Gastroesophageal sphincter (tissue), 3 donors: ENCODE measurements around the gene SMARCE1.

Experiments used
- CTCF ChIP-seq, 4 experiments: fragments of 200-600 bp in 2 of 4; fragments of 450-650 bp in 2 of 4; sonication (generic) in 1 of 4; IDR thresholded peaks; one replicate each; pipeline ENCODE4 v1.5.1; 2017 to 2019; ENCODE audit warnings: antibody characterized with exemption in 4 of 4, mild to moderate bottlenecking in 2 of 4, moderate library complexity in 2 of 4
- POLR2A ChIP-seq, 2 donors: fragments of 450-650 bp; IDR thresholded peaks; one replicate each; pipeline ENCODE4 v1.6.1; 2017; ENCODE audit warnings: antibody characterized with exemption in 2 of 2, mild to moderate bottlenecking in 2 of 2, moderate library complexity in 1 of 2
- POLR2AphosphoS5 ChIP-seq: sonication (generic); formaldehyde crosslinking; IDR thresholded peaks from one replicate; pipeline ENCODE4 v1.6.1; 2017; ENCODE audit warnings: antibody characterized with exemption

DNA sequence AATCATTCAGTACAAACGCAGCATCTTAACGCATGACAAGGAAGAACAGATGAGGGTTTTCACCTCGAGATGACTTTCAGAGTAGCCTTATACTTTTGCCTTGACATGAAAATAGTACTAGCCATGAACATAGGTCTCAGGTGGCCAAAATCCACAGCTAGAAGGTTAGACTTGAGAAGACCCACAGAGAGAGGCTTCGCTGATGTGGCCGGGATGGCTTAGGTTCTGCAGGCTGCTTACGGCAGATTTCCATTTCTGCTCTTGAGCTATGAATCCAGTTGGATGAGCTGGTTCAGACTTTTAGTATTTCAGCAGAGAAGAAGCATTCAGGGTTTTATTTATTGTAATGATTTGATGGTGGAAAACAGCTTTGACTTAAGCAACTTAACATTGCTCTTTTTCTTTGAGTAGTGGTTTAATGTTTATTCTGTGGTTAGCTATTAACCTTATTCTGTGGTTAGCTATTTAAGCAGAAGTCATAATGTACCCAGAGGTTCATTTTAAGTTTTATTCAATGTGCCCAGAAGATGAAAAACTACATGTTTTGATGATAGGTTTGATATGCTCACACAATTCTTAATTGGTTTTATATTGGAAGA is 48.4 kb upstream of the SMARCE1 start:
- TF ChIP-seq CTCF (IDR thresholded peaks at IDR 0.05), result no peak
- TF ChIP-seq POLR2AphosphoS5, result no peak
- no peak for TF ChIP-seq POLR2A (IDR thresholded peaks at IDR 0.05)
